ENCODE data around the gene NF2.
A peak's percentile ranks its signal among the peaks of the same experiment; 100 is the strongest.
"Not testable (repeated sequence)": the region's sequence is repeated elsewhere in the genome, so short reads cannot be mapped to it uniquely, and the experiment has no call there.

NF2 gene

GRCh38 chr22:29603358-29604075 lies at the start of gene NF2:
Gene NF2, plus strand, starts transcription at chr22:29603633. Its CDS starts 366 bp downstream, at chr22:29603999.
- peak; percentile 99 for DNase-seq (ENCODE audit: low spot score)

- DNase-seq (ENCODE audit: low spot score) = no peak
Measured at GRCh38 chr22:29555065-29555644, 48.3 kb upstream of the NF2 start.

- DNase-seq (ENCODE audit: low spot score) = no peak
Measured at GRCh38 chr22:29559030-29559429, 44.4 kb upstream of the NF2 start.

- DNase-seq (ENCODE audit: low spot score) = no peak
Measured at GRCh38 chr22:29559853-29560252, 43.6 kb upstream of the NF2 start.

GRCh38 chr22:29563652-29564460 lies 39.6 kb upstream of the NF2 start:
- DNase-seq (ENCODE audit: low spot score) = no peak

GRCh38 chr22:29566513-29566912 lies 36.9 kb upstream of the NF2 start:
- DNase-seq (ENCODE audit: low spot score) = not testable (repeated sequence)

GRCh38 chr22:29567338-29567737 lies 36.1 kb upstream of the NF2 start:
- no peak for DNase-seq (ENCODE audit: low spot score)

GRCh38 chr22:29569011-29569678 lies 34.3 kb upstream of the NF2 start:
- DNase-seq (ENCODE audit: low spot score) = no peak

GRCh38 chr22:29570456-29570855 lies 33.0 kb upstream of the NF2 start:
- DNase-seq (ENCODE audit: low spot score) = no peak

- no peak for DNase-seq (ENCODE audit: low spot score)
Measured at GRCh38 chr22:29570912-29571549, 32.4 kb upstream of the NF2 start.

GRCh38 chr22:29574762-29575450 lies 28.5 kb upstream of the NF2 start:
- no peak for DNase-seq (ENCODE audit: low spot score)

GRCh38 chr22:29578462-29579200 lies 24.8 kb upstream of the NF2 start:
- DNase-seq (ENCODE audit: low spot score) = no peak

- no peak for DNase-seq (ENCODE audit: low spot score)
Measured at GRCh38 chr22:29580200-29580810, 23.1 kb upstream of the NF2 start.

GRCh38 chr22:29581799-29582198 lies 21.6 kb upstream of the NF2 start:
- no peak for DNase-seq (ENCODE audit: low spot score)

GRCh38 chr22:29584975-29585374 lies 18.5 kb upstream of the NF2 start:
- DNase-seq (ENCODE audit: low spot score) = no peak

- not testable (repeated sequence) for DNase-seq (ENCODE audit: low spot score)
Measured at GRCh38 chr22:29586193-29586705, 17.2 kb upstream of the NF2 start.

- peak; percentile 40 for DNase-seq (ENCODE audit: low spot score)
Measured at GRCh38 chr22:29587938-29588699, 15.3 kb upstream of the NF2 start.

- DNase-seq (ENCODE audit: low spot score) = no peak
Measured at GRCh38 chr22:29593923-29594322, 9.5 kb upstream of the NF2 start.

GRCh38 chr22:29594447-29594846 lies 9.0 kb upstream of the NF2 start:
- DNase-seq (ENCODE audit: low spot score) = not testable (repeated sequence)
